Thyroid gland (tissue), 4 donors: ENCODE data around the gene SLC37A1.

Experiments used
- POLR2A ChIP-seq, 2 donors: fragments of 450-650 bp; IDR thresholded peaks; one replicate each; pipeline ENCODE4 v1.6.1; 2017; ENCODE audit warnings: antibody characterized with exemption in 2 of 2, mild to moderate bottlenecking in 2 of 2, moderate library complexity in 1 of 2
- TF ChIP-seq, protein P1 (sequence below), 6 experiments: fragments of 200-600 bp in 3 of 6; fragments of 450-650 bp in 3 of 6; sonication (generic) in 3 of 6; IDR thresholded peaks; one replicate each; pipeline ENCODE4 v1.5.1; 2016 to 2019; ENCODE audit warnings: antibody characterized with exemption in 6 of 6, mild to moderate bottlenecking in 2 of 6, inconsistent platforms in 1 of 6, moderate library complexity in 1 of 6

DNA sequence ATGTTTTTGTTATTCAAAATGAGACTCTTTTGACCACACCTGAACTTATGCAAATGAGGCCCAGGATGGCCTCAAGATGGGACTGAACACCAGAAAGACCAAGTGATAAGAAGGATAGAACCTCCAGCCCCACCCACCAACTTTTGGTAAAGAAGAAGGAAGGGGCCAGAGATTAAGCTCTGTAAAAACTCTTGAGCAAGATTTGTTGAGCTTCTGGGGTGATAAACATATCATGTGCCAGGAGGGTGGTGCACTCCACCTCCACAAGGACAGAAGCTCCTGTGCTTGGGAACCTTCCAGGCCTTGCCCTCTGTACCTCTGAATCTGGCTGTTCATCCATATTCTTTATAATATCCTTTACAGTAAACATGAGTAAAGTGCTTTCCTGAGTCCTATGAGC is 22.9 kb upstream of the SLC37A1 start:
- TF ChIP-seq, protein P1, sequence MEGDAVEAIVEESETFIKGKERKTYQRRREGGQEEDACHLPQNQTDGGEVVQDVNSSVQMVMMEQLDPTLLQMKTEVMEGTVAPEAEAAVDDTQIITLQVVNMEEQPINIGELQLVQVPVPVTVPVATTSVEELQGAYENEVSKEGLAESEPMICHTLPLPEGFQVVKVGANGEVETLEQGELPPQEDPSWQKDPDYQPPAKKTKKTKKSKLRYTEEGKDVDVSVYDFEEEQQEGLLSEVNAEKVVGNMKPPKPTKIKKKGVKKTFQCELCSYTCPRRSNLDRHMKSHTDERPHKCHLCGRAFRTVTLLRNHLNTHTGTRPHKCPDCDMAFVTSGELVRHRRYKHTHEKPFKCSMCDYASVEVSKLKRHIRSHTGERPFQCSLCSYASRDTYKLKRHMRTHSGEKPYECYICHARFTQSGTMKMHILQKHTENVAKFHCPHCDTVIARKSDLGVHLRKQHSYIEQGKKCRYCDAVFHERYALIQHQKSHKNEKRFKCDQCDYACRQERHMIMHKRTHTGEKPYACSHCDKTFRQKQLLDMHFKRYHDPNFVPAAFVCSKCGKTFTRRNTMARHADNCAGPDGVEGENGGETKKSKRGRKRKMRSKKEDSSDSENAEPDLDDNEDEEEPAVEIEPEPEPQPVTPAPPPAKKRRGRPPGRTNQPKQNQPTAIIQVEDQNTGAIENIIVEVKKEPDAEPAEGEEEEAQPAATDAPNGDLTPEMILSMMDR (IDR thresholded peaks at IDR 0.05), result no peak
- no peak for TF ChIP-seq POLR2A (IDR thresholded peaks at IDR 0.05)
